ENCODE results near the gene C7orf33. TPM values are rescaled to one million over a fixed set of nuclear protein-coding genes. Genes with fewer than 3 reads are reported as not detected.

The C7orf33 gene
- total RNA-seq, 2 experiments from 2014 or later = not detected

- ChIA-PET POLR2A (no interaction called here), CTCF (interaction anchor here (0.6 to 1.2 kb wide), 2 partner anchors 346 to 551 kb away, joined by 3 read pairs; no protein-coding TSS in a partner anchor)
Measured at GRCh38 chr7:148622887-148623585, 32.5 kb downstream of the C7orf33 start.

- POLR2A ChIA-PET = no interaction called here
- CTCF ChIA-PET = interaction anchor here (0.6 to 1.7 kb wide), 3 partner anchors 9 to 550 kb away, joined by 3 to 4 read pairs (median 3); no protein-coding TSS in a partner anchor
Measured at GRCh38 chr7:148623586-148624282, 33.2 kb downstream of the C7orf33 start.

DNA sequence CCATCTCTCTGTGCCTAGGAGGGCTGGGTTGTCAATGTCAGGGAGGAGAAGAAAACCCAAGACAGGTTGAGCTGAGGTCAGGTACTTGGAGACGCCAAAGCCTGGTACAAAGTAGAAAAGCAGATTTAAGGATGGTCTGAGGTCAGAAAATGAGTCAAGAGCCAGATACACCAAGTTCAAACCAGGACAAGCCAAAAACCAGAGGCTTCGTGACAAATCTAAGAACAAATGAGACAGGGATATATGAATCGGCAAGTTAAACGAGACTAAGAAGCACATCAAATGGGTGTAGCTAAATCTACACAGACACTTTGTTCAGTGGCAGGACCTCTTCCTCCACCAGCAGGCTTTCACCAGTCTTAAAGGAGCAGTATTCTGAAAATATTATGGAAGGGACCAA, 34.2 kb downstream of the C7orf33 start:
- CTCF ChIA-PET = interaction anchor here (1.3 to 1.7 kb wide), 2 partner anchors 10 to 15 kb away, joined by 3 to 4 read pairs; no protein-coding TSS in a partner anchor

GRCh38 chr7:148625342-148625741, 34.8 kb downstream of the C7orf33 start:
- ChIA-PET POLR2A (no interaction called here), CTCF (interaction anchor here (1.3 kb wide), 1 partner anchor 16 kb away, joined by 3 read pairs; no protein-coding TSS in a partner anchor)

More for the DNA sequence above, 34.2 kb downstream of the C7orf33 start:
- POLR2A ChIA-PET = no interaction called here

GRCh38 chr7:148626828-148627227, 36.3 kb downstream of the C7orf33 start:
- ChIA-PET CTCF (interaction anchor here (0.7 kb wide), 1 partner anchor 10 kb away, joined by 3 read pairs; no protein-coding TSS in a partner anchor), POLR2A (no interaction called here)

GRCh38 chr7:148628011-148628410, 37.4 kb downstream of the C7orf33 start:
- POLR2A ChIA-PET = interaction anchor here (0.7 kb wide), 1 partner anchor 44 kb away, joined by 3 read pairs; no protein-coding TSS in a partner anchor
- CTCF ChIA-PET = no interaction called here

GRCh38 chr7:148630078-148630477, 39.5 kb downstream of the C7orf33 start:
- CTCF ChIA-PET = no interaction called here
- POLR2A ChIA-PET = no interaction called here

DNA sequence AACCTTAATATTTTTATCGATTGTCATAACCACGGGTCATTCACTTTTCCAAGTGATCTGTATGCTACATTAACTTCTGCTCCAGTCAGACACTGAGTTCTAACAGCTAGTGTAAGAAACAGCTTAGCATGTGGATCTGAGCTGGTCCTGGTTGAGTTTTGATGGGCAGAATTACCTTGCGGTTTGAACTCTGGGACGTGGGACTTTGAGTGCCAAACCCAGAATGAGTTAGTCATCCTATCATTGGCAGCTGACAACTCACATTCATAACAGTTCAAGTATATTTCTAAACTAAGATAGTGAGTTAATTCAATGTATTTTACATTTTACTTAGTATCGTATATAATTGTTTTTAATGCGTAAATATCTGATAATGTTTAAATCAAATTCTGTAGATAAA, 43.2 kb downstream of the C7orf33 start:
- POLR2A ChIA-PET = no interaction called here

DNA sequence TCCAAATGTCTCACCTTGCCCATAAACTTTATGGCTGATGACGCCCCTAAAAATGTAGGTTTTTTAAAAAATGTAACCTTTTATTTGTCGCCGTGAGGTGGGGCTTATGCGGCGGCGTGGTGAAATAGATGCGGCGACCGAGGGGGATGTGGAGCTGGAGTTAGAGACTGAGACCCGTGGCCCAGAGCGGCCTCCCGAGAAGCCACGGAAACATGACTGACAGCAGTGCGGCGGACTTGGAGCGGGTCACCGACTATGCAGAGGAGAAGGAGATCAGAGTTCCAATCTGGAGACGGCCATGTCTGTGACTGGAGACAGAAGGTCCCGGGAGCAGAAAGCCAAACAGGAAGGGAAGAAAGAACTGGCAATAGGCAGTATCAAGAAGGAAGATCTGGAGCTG, 46.5 kb downstream of the C7orf33 start:
- CTCF ChIA-PET = no interaction called here
- POLR2A ChIA-PET = no interaction called here

More for the DNA sequence above, 43.2 kb downstream of the C7orf33 start:
- CTCF ChIA-PET = no interaction called here

GRCh38 chr7:148645898-148646297, 55.3 kb downstream of the C7orf33 start:
- CTCF ChIA-PET = no interaction called here
- POLR2A ChIA-PET = no interaction called here

DNA sequence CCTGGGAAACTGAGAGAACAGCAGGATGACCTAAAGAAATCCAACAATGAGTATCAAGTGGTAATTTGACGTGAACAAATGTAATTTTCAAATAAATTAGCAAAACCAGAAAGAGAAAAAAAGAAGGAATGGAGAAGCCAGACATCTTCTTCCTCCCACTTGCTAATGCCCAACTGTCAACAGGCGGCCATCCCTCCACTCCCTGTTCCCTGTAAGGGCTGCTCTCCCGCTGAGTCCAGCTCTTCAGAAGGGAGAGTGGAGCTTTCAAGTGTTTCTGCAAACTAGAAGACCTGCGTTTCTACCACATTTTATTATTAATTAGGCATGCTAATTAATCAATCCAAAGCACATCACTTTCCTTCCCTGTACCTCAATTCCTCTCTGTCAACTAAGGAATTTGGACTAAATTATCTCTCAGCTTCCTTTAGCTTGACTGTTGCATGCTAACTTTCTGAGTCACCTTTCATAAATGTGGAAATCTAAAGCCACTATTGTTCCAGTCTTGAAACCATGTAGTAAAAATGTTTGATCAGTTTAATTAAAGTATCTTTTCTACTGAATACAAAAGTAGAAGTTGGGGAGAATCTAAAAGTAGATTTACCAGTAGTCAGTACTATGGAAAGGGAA, 59.8 kb downstream of the C7orf33 start:
- CTCF ChIA-PET = no interaction called here

DNA sequence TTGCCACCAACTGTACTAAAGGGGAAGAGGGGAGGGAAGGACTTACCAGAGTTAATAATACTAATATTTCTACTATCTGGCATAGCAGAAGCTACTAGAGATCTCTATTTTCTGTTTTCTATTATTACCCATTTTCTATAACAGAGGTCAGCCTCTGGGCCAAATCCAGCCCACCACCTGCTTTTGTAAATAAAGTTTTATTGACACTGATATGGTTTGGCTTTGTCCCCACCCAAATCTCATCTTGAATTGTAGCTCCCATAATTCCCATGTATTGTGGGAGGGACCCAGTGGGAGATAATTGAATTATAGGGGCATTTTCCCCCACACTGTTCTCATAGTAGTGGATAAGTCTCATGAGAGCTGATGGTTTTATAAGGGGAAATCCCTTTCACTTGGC, 62.2 kb downstream of the C7orf33 start:
- ChIA-PET CTCF (interaction anchor here (0.6 kb wide), 1 partner anchor 220 kb away, joined by 6 read pairs; no protein-coding TSS in a partner anchor), POLR2A (no interaction called here)

More for the DNA sequence above, 59.8 kb downstream of the C7orf33 start:
- POLR2A ChIA-PET = no interaction called here

GRCh38 chr7:148657929-148658328, 67.4 kb downstream of the C7orf33 start:
- POLR2A ChIA-PET = no interaction called here

GRCh38 chr7:148661471-148661870, 70.9 kb downstream of the C7orf33 start:
- ChIA-PET POLR2A (no interaction called here), CTCF (no interaction called here)

More at GRCh38 chr7:148657929-148658328, 67.4 kb downstream of the C7orf33 start:
- CTCF ChIA-PET = no interaction called here

DNA sequence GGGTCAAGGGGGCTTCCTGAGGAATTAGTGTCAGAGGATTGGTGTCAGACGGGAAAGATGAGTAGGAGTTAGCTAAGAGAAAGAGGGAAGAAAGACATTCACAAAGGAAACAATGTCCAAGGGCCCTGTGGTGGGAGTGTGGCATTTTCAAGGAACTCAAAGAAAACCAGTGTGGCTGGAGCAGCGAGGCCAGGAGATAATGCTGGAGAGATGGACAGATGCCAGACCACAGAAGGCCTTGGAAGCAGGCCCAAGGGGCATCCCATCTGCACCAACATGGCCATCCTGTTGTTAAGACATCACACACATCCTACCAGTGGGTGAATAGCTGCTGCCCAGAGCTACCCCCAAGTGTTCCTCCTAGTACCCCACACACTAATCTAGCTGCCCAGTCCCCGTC, 72.1 kb downstream of the C7orf33 start:
- ChIA-PET POLR2A (no interaction called here), CTCF (no interaction called here)

- ChIA-PET CTCF (no interaction called here), POLR2A (no interaction called here)
Measured at GRCh38 chr7:148664324-148664723, 73.8 kb downstream of the C7orf33 start.

DNA sequence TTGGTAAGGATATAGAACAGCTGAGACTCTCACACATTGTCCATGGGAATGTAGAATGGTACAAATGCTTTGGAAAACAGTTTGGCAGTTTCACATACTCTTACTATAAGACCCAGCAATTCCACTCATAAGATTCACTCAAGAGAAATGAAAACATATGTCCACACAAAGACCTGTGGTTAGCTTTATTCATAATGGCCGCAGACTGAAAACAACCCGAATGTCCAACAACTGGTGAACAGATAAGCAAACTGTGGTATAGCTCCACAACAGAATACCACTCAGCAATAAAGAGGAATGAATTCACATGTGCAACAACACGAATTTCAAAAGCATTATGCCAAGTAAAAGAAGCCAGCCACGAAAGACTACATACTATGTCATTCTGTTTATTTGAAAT, 74.7 kb downstream of the C7orf33 start:
- POLR2A ChIA-PET = no interaction called here
- CTCF ChIA-PET = no interaction called here

Measured in activated CD8-positive, alpha-beta memory T cell treated with anti-CD3 and anti-CD28 coated beads for 36 hours (primary cell).